ENCODE data around the gene ATR.
"Not testable (repeated sequence)": the region's sequence is repeated elsewhere in the genome, so short reads cannot be mapped to it uniquely, and the experiment has no call there.

Gene ATR

DNA sequence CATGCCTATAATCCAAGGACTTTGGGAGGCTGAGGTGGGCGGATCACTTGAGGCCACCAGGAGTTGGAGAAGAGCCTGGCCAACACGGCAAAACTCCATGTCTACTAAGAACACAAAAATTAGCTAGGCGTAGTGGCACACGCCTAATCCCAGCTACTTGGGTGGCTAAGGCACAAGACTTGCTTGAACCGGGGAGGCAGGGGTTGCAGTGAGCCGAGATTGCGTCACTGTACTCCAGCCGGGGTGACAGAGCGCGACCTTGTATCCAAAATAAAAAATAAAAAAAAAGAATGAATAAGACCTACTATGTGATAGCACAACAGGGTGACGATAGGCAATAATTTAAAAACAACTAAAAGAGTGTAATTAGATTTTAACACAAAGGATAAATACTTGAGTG, 134.2 kb downstream of the ATR start:
- DNase-seq (ENCODE audit: extremely low read depth, insufficient read length): no peak
- TF ChIP-seq, protein P1, sequence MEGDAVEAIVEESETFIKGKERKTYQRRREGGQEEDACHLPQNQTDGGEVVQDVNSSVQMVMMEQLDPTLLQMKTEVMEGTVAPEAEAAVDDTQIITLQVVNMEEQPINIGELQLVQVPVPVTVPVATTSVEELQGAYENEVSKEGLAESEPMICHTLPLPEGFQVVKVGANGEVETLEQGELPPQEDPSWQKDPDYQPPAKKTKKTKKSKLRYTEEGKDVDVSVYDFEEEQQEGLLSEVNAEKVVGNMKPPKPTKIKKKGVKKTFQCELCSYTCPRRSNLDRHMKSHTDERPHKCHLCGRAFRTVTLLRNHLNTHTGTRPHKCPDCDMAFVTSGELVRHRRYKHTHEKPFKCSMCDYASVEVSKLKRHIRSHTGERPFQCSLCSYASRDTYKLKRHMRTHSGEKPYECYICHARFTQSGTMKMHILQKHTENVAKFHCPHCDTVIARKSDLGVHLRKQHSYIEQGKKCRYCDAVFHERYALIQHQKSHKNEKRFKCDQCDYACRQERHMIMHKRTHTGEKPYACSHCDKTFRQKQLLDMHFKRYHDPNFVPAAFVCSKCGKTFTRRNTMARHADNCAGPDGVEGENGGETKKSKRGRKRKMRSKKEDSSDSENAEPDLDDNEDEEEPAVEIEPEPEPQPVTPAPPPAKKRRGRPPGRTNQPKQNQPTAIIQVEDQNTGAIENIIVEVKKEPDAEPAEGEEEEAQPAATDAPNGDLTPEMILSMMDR (IDR thresholded peaks at IDR 0.05; ENCODE audit: insufficient read depth, low read length, poor library complexity, severe bottlenecking): no peak
- no peaks in the 10 kb centered on the region; the same call in 1 of the 2 replicates for H3K36me3 ChIP-seq (ENCODE audit: control insufficient read depth, insufficient read depth, low read length)

DNA sequence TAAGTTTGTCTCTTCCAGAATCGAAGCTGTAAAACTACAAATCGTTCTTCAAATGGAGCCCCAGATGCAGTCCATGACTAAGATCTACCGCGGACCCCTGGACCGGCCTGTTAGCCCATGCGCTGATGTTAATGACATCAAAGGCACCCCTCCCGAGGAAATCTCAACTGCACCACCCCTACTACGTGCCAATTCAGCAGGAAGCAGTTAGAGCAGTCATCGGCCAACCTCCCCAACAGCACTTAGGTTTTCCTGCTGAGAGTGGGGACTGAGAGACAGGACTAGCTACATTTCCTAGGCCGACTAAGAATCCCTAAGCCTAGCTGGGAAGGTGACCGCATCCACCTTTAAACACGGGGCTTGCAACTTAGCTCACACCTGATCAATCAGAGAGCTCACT, 135.5 kb downstream of the ATR start:
- DNase-seq (ENCODE audit: extremely low read depth, insufficient read length); H3K36me3 ChIP-seq (ENCODE audit: control insufficient read depth, insufficient read depth, low read length); H3K27me3 ChIP-seq (replicated peaks; ENCODE audit: control insufficient read depth, insufficient read depth, low read length); H3K4me3 ChIP-seq (replicated peaks; ENCODE audit: low read depth, low read length): not testable (repeated sequence)

More for the DNA sequence above, 134.2 kb downstream of the ATR start:
- Histone ChIP-seq H3K27me3 (replicated peaks; ENCODE audit: control insufficient read depth, insufficient read depth, low read length) (no peaks in the 10 kb centered on the region), H3K4me3 (replicated peaks; ENCODE audit: low read depth, low read length) (no peak overlapping the region)

DNA sequence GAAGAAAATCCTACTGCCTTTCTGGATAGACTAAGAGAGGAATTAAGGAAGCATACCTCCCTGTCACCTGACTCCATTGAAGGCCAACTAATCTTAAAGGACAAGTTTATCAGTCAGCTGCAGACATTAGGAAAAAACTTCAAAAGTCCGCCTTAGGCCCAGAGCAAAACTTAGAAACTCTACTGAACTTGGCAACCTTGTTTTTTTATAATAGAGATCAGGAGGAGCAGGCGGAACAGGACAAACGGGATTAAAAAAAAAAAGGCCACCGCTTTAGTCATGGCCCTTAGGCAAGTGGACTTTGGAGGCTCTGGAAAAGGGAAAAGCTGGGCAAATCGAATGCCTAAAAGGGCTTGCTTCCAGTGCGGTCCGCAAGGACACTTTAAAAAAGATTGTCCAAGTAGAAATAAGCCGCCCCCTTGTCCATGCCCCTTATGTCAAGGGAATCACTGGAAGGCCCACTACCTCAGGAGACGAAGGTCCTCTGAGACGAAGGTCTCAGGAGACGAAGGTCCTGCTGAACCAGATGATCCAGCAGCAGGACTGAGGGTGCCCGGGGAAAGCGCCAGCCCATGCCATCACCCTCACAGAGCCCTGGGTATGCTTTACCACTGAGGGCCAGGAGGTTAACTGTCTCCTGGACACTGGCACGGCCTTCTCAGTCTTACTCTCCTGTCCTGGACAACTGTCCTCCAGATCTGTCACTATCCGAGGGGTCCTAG, 138.9 kb downstream of the ATR start:
- not testable (repeated sequence) for DNase-seq (ENCODE audit: extremely low read depth, insufficient read length); H3K4me3 ChIP-seq (replicated peaks; ENCODE audit: low read depth, low read length); H3K36me3 ChIP-seq (ENCODE audit: control insufficient read depth, insufficient read depth, low read length); H3K27me3 ChIP-seq (replicated peaks; ENCODE audit: control insufficient read depth, insufficient read depth, low read length)

DNA sequence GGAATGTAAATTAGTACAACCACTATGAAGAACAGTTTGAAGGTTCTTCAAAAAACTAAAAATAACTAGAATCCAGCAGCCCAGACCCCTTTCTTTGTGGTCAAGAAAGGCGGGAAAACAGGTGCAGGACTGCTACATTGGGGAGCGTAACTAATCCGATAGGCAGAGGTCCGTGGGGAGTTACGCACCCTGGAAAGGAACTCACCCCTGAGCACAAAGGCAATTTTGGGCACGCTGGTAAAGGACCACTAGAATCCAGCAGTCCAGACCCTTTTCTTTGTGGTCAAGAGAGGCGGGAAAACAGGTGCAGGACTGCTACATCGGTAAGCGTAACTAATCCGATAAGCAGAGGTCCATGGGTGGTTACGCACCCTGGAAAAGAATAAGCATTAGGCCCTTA, 140.4 kb downstream of the ATR start:
- H3K27me3 ChIP-seq (replicated peaks; ENCODE audit: control insufficient read depth, insufficient read depth, low read length); H3K36me3 ChIP-seq (ENCODE audit: control insufficient read depth, insufficient read depth, low read length); H3K4me3 ChIP-seq (replicated peaks; ENCODE audit: low read depth, low read length); DNase-seq (ENCODE audit: extremely low read depth, insufficient read length): not testable (repeated sequence)

DNA sequence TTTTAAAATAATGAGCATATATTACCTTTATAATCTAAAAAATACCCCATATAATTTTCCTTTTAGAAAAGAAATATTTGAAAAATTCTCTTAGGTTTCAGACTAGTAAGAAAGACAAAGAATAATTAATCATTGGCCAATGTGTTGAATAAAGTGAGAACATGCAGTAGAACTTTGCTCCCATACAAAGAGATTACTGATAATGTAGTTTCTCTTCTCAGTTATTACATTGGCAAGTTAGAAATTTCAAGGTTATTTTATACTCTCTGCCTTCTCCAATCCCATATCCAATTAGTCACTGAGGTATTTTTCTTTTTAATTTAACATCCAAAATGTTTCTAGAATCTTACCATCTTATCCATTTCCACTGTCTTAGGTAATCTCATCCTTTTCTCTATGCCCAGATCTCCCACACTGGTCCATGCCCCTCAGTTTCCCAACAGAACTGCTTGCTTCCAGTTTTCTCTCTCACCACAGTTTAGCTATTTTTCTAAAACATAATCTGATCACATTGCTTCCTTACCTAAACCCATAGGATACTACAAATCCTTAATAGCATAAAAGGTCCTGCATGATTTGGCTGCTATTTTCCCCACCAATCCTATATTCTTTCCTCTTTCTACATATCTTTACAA, 141.5 kb downstream of the ATR start:
- Histone ChIP-seq H3K27me3 (replicated peaks; ENCODE audit: control insufficient read depth, insufficient read depth, low read length) (no peaks in the 10 kb centered on the region), H3K4me3 (replicated peaks; ENCODE audit: low read depth, low read length) (no peak overlapping the region), H3K36me3 (ENCODE audit: control insufficient read depth, insufficient read depth, low read length) (no peaks in the 10 kb centered on the region)
- no peak for DNase-seq (ENCODE audit: extremely low read depth, insufficient read length)
- TF ChIP-seq, protein P1 (IDR thresholded peaks at IDR 0.05; ENCODE audit: insufficient read depth, low read length, poor library complexity, severe bottlenecking): no peak

DNA sequence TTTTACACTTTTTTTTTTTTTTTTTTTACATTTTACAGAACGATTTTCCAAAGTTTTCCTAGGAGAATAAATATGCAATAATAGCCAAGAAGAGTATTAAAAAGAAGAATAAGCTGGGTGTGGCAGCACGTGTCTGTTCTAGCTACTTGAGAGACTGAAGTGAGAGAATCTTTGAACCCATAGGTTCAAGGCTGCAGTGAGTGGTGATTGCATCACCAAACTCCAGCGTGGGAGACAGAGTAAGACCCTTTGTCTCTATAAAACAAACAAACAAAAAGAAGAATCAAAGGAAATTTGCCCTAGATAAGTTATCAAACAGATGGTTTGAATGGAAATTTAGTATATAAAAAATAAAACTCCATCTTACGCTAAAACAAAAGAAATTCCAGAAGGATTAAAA, 144.0 kb downstream of the ATR start:
- Histone ChIP-seq H3K27me3 (replicated peaks; ENCODE audit: control insufficient read depth, insufficient read depth, low read length) (no peaks in the 10 kb centered on the region), H3K4me3 (replicated peaks; ENCODE audit: low read depth, low read length) (no peak overlapping the region), H3K36me3 (ENCODE audit: control insufficient read depth, insufficient read depth, low read length) (peaks cover 2% of the 10 kb centered on the region; the same call in 1 of the 2 replicates)
- no peak for DNase-seq (ENCODE audit: extremely low read depth, insufficient read length)
- TF ChIP-seq, protein P1 (IDR thresholded peaks at IDR 0.05; ENCODE audit: insufficient read depth, low read length, poor library complexity, severe bottlenecking): no peak

DNA sequence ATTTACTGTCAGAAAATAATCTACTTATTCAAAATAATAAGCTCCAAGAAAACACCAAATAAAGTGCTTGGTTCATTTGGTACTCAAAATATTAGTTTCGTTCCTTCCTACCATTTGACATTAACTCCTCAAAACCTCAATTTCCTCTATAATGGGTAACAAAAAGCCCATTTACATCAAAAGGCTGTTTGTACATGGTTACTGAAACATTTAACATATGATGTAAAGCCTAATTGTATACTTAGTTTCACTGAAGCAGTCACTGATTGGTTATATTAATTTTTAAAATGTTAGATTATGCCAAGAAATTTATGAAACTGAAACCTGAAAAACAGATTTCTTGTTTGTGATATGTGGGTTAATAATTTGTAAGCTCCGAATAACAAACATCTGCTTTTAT, 145.4 kb downstream of the ATR start:
- no peak for DNase-seq (ENCODE audit: extremely low read depth, insufficient read length)
- Histone ChIP-seq H3K4me3 (replicated peaks; ENCODE audit: low read depth, low read length) (no peak overlapping the region), H3K27me3 (replicated peaks; ENCODE audit: control insufficient read depth, insufficient read depth, low read length) (no peaks in the 10 kb centered on the region), H3K36me3 (ENCODE audit: control insufficient read depth, insufficient read depth, low read length) (peaks cover 2% of the 10 kb centered on the region; the same call in 1 of the 2 replicates)
- TF ChIP-seq, protein P1 (IDR thresholded peaks at IDR 0.05; ENCODE audit: insufficient read depth, low read length, poor library complexity, severe bottlenecking): no peak
